ENCODE data around the gene BZW1. TPM values are rescaled to one million over a fixed set of nuclear protein-coding genes. Genes with fewer than 3 reads are reported as not detected.

The BZW1 gene
- total and polyA plus RNA-seq, 7 experiments from 2014 or later = 127 to 246 (median 162) TPM

DNA sequence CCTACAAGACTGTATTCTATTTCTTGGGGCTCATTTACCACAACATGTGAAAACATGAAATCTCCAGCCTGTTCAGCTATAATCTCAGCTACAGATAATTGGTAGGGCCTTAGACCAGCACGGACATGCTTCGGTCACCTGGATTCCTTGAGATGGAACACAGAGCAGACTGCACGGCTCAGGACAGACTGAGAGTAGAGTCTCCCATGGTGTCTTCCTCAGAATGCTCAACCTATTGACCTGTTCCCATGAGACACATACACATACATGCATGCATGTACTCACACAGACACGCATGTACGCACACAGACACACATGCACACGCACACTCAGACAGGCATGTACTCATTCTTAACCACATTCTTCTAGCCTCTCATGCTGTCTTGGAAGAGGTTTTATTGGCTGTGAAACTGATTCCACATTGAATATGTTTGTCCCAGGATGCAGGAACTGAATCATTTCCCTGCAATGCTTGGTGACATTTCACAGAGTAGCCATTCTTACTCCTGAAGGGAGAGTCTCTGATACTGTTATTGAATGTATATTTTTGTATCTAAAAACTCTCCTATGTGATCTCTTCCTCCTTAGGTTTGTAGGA is 23.5 kb upstream of the BZW1 start:
- no peak for ATAC-seq

DNA sequence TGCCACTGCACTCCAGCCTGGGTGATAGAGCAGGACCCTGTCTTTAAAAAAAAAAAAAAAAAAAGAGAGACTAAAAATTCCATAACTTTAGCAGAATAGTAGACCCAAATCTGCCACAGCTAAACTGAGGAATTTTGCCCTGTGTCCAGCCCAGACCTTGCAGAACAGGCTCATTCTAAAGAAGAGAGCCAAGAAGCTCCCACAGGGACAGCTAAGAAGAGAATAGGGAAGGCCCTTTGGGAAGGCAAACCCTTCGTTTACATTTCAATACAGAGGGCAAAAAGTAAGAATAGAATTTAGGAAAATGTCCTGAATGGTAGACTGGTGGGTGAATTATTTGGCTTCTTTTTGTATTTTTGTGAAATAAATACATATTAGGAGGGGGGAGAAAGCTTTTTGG is 21.5 kb upstream of the BZW1 start:
- H3K9me3 ChIP-seq (ENCODE audit: control insufficient read depth in 2 of 3, low read length in 3 of 3) = no peaks in the 10 kb centered on the region
- DNase-seq = no peak
- H3K9me3 Mint-ChIP-seq = peaks cover 0 to 4% (median 0%) of the 10 kb centered on the region in 11 donors
- no peak overlapping the region for H3K27ac Mint-ChIP-seq
- ChIA-PET POLR2A (interaction anchor here (0.6 kb wide), 1 partner anchor 73 kb away, joined by 3 read pairs; no protein-coding TSS in a partner anchor), CTCF (no interaction called here)
- intact Hi-C loops (cut with micrococcal nuclease) = no loop called here
- no peak for ATAC-seq
- peaks cover 0 to 9% (median 5%) of the 10 kb centered on the region in 5 donors for H3K27me3 Mint-ChIP-seq
- H3K4me1 Mint-ChIP-seq = peaks cover 0 to 10% (median 0%) of the 10 kb centered on the region in 7 donors
- H3K4me1 ChIP-seq (ENCODE audit: control insufficient read depth in 2 of 2, insufficient read depth in 2 of 2, low read length in 2 of 2) = no peaks in the 10 kb centered on the region
- H3K4me3 Mint-ChIP-seq = no peak overlapping the region
- H3K27me3 ChIP-seq (ENCODE audit: control insufficient read depth in 2 of 2, insufficient read depth in 2 of 2, low read length in 2 of 2) = no peaks in the 10 kb centered on the region
- no peaks in the 10 kb centered on the region for H3K36me3 Mint-ChIP-seq
- no peaks in the 10 kb centered on the region for H3K36me3 ChIP-seq (ENCODE audit: control insufficient read depth in 2 of 3, insufficient read depth in 3 of 3, low read length in 3 of 3)
- no peak overlapping the region for H3K4me3 ChIP-seq (ENCODE audit: low read length)
- no peak overlapping the region for H3K27ac ChIP-seq (ENCODE audit: low read depth, low read length)

More for the DNA sequence above, 23.5 kb upstream of the BZW1 start:
- POLR2A ChIA-PET = interaction anchor here (0.7 kb wide), 1 partner anchor 31 kb away, joined by 3 read pairs; no protein-coding TSS in a partner anchor
- Mint-ChIP-seq H3K9me3 (peaks cover 0 to 4% (median 0%) of the 10 kb centered on the region in 11 donors), H3K36me3 (no peaks in the 10 kb centered on the region), H3K4me3 (no peak overlapping the region), H3K27me3 (peaks cover 0 to 9% (median 7%) of the 10 kb centered on the region in 5 donors), H3K27ac (no peak overlapping the region), H3K4me1 (peaks cover 0 to 10% (median 0%) of the 10 kb centered on the region in 7 donors)
- intact Hi-C loops (cut with micrococcal nuclease) = no loop called here
- Histone ChIP-seq H3K36me3 (ENCODE audit: control insufficient read depth in 2 of 3, insufficient read depth in 3 of 3, low read length in 3 of 3) (no peaks in the 10 kb centered on the region), H3K27ac (ENCODE audit: low read depth, low read length) (no peak overlapping the region), H3K4me3 (ENCODE audit: low read length) (no peak overlapping the region), H3K27me3 (ENCODE audit: control insufficient read depth in 2 of 2, insufficient read depth in 2 of 2, low read length in 2 of 2) (no peaks in the 10 kb centered on the region), H3K9me3 (ENCODE audit: control insufficient read depth in 2 of 3, low read length in 3 of 3) (no peaks in the 10 kb centered on the region), H3K4me1 (ENCODE audit: control insufficient read depth in 2 of 2, insufficient read depth in 2 of 2, low read length in 2 of 2) (no peaks in the 10 kb centered on the region)
- CTCF ChIA-PET = interaction anchor here (0.6 kb wide), 1 partner anchor 167 kb away, joined by 3 read pairs; no protein-coding TSS in a partner anchor
- no peak for DNase-seq

DNA sequence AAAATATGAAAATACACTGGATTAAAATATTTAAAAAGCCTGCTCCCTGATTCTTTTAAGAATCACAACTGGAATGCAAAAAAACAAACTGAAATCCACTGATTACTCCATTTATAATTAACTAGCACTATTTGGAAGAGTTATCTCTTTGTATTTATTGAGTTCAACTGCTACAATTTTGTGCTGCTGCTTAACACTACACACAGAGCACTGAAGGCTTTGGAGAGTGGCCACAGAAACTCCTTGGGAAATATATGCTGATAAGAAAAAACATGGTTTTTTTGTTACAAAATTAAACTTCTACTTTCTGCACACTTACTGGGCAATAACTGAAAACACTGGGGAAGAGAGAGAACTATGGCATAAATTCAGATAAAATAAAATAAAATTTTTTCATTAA is 19.8 kb upstream of the BZW1 start:
- ATAC-seq (no peak), DNase-seq (no peak)
- Mint-ChIP-seq H3K4me3 (no peak overlapping the region), H3K27me3 (peaks cover 0 to 9% (median 5%) of the 10 kb centered on the region in 5 donors), H3K4me1 (peaks cover 0 to 6% (median 0%) of the 10 kb centered on the region in 7 donors), H3K36me3 (no peaks in the 10 kb centered on the region), H3K27ac (no peak overlapping the region), H3K9me3 (peaks cover 0 to 4% (median 0%) of the 10 kb centered on the region in 11 donors)
- Histone ChIP-seq H3K27ac (ENCODE audit: low read depth, low read length) (no peak overlapping the region), H3K27me3 (ENCODE audit: control insufficient read depth in 2 of 2, insufficient read depth in 2 of 2, low read length in 2 of 2) (no peaks in the 10 kb centered on the region), H3K36me3 (ENCODE audit: control insufficient read depth in 2 of 3, insufficient read depth in 3 of 3, low read length in 3 of 3) (no peaks in the 10 kb centered on the region), H3K9me3 (ENCODE audit: control insufficient read depth in 2 of 3, low read length in 3 of 3) (no peaks in the 10 kb centered on the region), H3K4me1 (ENCODE audit: control insufficient read depth in 2 of 2, insufficient read depth in 2 of 2, low read length in 2 of 2) (no peaks in the 10 kb centered on the region), H3K4me3 (ENCODE audit: low read length) (no peak overlapping the region)
- CTCF ChIA-PET = no interaction called here
- intact Hi-C loops (cut with micrococcal nuclease) = no loop called here
- POLR2A ChIA-PET = no interaction called here

- no peaks in the 10 kb centered on the region for H3K36me3 ChIP-seq (ENCODE audit: control insufficient read depth in 2 of 3, insufficient read depth in 3 of 3, low read length in 3 of 3)
- no peaks in the 10 kb centered on the region for H3K36me3 Mint-ChIP-seq
Observed at GRCh38 chr2:200794143-200794542, 17.6 kb upstream of the BZW1 start.

DNA sequence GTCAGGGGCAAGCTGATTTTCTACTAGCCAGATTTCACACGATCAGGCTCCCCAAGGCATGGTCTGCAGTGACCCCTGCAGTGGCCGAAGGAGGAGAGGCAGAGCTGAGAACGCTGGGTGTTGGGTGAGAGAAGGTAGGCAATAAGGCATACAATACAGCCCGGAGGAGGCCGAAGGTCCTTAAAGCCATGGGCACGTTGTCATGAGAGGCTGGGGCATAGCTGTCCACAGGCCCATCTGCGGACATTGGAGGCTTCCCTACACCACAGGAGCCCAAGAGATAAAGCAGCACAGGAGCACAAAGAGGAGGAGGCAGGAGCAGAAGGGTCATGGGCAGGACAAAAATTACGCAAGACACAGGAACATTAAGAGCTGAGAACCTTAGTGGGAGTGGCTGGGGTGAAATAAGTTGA is 16.7 kb upstream of the BZW1 start:
- CTCF ChIA-PET = no interaction called here
- Histone ChIP-seq H3K4me1 (ENCODE audit: control insufficient read depth in 2 of 2, insufficient read depth in 2 of 2, low read length in 2 of 2) (no peaks in the 10 kb centered on the region), H3K9me3 (ENCODE audit: control insufficient read depth in 2 of 3, low read length in 3 of 3) (no peaks in the 10 kb centered on the region), H3K36me3 (ENCODE audit: control insufficient read depth in 2 of 3, insufficient read depth in 3 of 3, low read length in 3 of 3) (no peaks in the 10 kb centered on the region), H3K27me3 (ENCODE audit: control insufficient read depth in 2 of 2, insufficient read depth in 2 of 2, low read length in 2 of 2) (no peaks in the 10 kb centered on the region), H3K27ac (ENCODE audit: low read depth, low read length) (no peak overlapping the region), H3K4me3 (ENCODE audit: low read length) (no peak overlapping the region)
- peaks cover 0 to 5% (median 0%) of the 10 kb centered on the region in 5 donors for H3K27me3 Mint-ChIP-seq
- DNase-seq (no peak), ATAC-seq (no peak)
- no peaks in the 10 kb centered on the region for H3K36me3 Mint-ChIP-seq
- H3K27ac Mint-ChIP-seq = peak overlapping the region in 1 of 9 donors; percentile 18
- H3K4me3 Mint-ChIP-seq = no peak overlapping the region
- peaks cover 0 to 2% (median 0%) of the 10 kb centered on the region in 7 donors for H3K4me1 Mint-ChIP-seq
- intact Hi-C loops (cut with micrococcal nuclease) = no loop called here
- POLR2A ChIA-PET = interaction anchor here (1.4 kb wide), 1 partner anchor 16 kb away, joined by 3 read pairs; no protein-coding TSS in a partner anchor
- no peaks in the 10 kb centered on the region for H3K9me3 Mint-ChIP-seq

More at GRCh38 chr2:200794143-200794542, 17.6 kb upstream of the BZW1 start:
- DNase-seq (no peak), ATAC-seq (no peak)
- Mint-ChIP-seq H3K4me1 (peaks cover 0 to 2% (median 0%) of the 10 kb centered on the region in 7 donors), H3K9me3 (no peaks in the 10 kb centered on the region), H3K27ac (no peak overlapping the region), H3K4me3 (no peak overlapping the region), H3K27me3 (peaks cover 0 to 5% (median 0%) of the 10 kb centered on the region in 5 donors)
- ChIA-PET POLR2A (interaction anchor here (0.7 kb wide), 1 partner anchor 174 kb away, joined by 4 read pairs; no protein-coding TSS in a partner anchor), CTCF (no interaction called here)
- H3K4me3 ChIP-seq (ENCODE audit: low read length) = no peak overlapping the region
- no peaks in the 10 kb centered on the region for H3K9me3 ChIP-seq (ENCODE audit: control insufficient read depth in 2 of 3, low read length in 3 of 3)
- no peaks in the 10 kb centered on the region for H3K27me3 ChIP-seq (ENCODE audit: control insufficient read depth in 2 of 2, insufficient read depth in 2 of 2, low read length in 2 of 2)
- no peak overlapping the region for H3K27ac ChIP-seq (ENCODE audit: low read depth, low read length)
- intact Hi-C loops (cut with micrococcal nuclease) = no loop called here
- H3K4me1 ChIP-seq (ENCODE audit: control insufficient read depth in 2 of 2, insufficient read depth in 2 of 2, low read length in 2 of 2) = no peaks in the 10 kb centered on the region

DNA sequence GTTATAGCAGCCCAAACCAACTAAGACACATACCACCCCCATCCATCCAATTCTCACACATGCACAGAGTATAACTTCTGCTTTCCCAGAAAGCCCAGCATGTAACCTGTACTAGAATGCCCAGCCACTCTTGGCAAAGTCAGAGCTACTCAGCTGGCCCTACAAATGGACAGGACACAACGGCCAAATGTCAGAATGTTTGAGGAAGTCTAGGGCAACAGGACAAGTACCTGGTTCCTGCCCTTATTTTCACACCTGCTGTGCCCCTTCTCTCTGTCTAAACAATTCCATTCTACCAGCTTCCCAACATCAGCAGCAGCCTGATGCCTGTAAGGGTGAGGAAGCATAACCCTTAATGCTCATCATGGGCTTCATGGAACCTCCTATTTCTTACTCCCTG is 15.1 kb upstream of the BZW1 start:
- ChIA-PET CTCF (no interaction called here), POLR2A (interaction anchor here (0.6 to 1.4 kb wide), 2 partner anchors 14 to 1573 kb away, joined by 3 read pairs; no protein-coding TSS in a partner anchor)
- ATAC-seq (no peak), DNase-seq (no peak)
- H3K4me3 Mint-ChIP-seq = no peak overlapping the region
- intact Hi-C loops (cut with micrococcal nuclease) = no loop called here
- H3K27ac Mint-ChIP-seq = no peak overlapping the region
- no peak overlapping the region for H3K4me3 ChIP-seq (ENCODE audit: low read length)
- no peaks in the 10 kb centered on the region for H3K27me3 ChIP-seq (ENCODE audit: control insufficient read depth in 2 of 2, insufficient read depth in 2 of 2, low read length in 2 of 2)
- H3K27me3 Mint-ChIP-seq = peaks cover 0 to 5% (median 1%) of the 10 kb centered on the region in 5 donors
- H3K9me3 ChIP-seq (ENCODE audit: control insufficient read depth in 2 of 3, low read length in 3 of 3) = no peaks in the 10 kb centered on the region
- peaks cover 0 to 2% (median 2%) of the 10 kb centered on the region in 5 donors for H3K36me3 Mint-ChIP-seq
- H3K36me3 ChIP-seq (ENCODE audit: control insufficient read depth in 2 of 3, insufficient read depth in 3 of 3, low read length in 3 of 3) = no peaks in the 10 kb centered on the region
- no peak overlapping the region for H3K27ac ChIP-seq (ENCODE audit: low read depth, low read length)
- H3K9me3 Mint-ChIP-seq = peaks cover 0 to 2% (median 1%) of the 10 kb centered on the region in 11 donors
- peaks cover 0 to 4% (median 0%) of the 10 kb centered on the region in 7 donors for H3K4me1 Mint-ChIP-seq
- H3K4me1 ChIP-seq (ENCODE audit: control insufficient read depth in 2 of 2, insufficient read depth in 2 of 2, low read length in 2 of 2) = no peaks in the 10 kb centered on the region
